OCI-LY1 (cell line): ENCODE data around the gene PPDPF.

ENCODE experiments used
- H2AFZ ChIP-seq: fragments of 200-600 bp; sonication (generic), shearing (Covaris generic); 2 replicates; pipeline ENCODE4 v1.6.0; 2014; ENCODE audit warnings: antibody characterized with exemption, mild to moderate bottlenecking, low read length
- H3F3A ChIP-seq: fragments of 200-600 bp; sonication (generic), shearing (Covaris generic); 2 replicates; pipeline ENCODE4 v1.6.0; 2014; ENCODE audit warnings: mild to moderate bottlenecking, antibody characterized with exemption, low read length, moderate library complexity; ENCODE audit not compliant: insufficient read depth
- H3K27ac ChIP-seq: fragments of 200-600 bp; sonication (generic); 2 replicates; pipeline ENCODE4 v1.5.1; 2014; ENCODE audit warnings: low read length, mixed run types, mild to moderate bottlenecking, low read depth; ENCODE audit not compliant: poor library complexity, severe bottlenecking
- H3K27me3 ChIP-seq: fragments of 200-600 bp; sonication (generic); 2 replicates; pipeline ENCODE4 v1.6.0; 2014; ENCODE audit warnings: antibody characterized with exemption, mild to moderate bottlenecking, low read length, moderate library complexity; ENCODE audit not compliant: insufficient read depth
- H3K36me3 ChIP-seq: fragments of 200-600 bp; sonication (generic); 2 replicates; pipeline ENCODE4 v1.6.1; 2014; ENCODE audit warnings: mild to moderate bottlenecking, antibody characterized with exemption, low read length, moderate library complexity, mixed read lengths; ENCODE audit not compliant: insufficient read depth
- H3K4me1 ChIP-seq: fragments of 200-600 bp; sonication (generic); 2 replicates; pipeline ENCODE4 v1.5.1; 2014; ENCODE audit warnings: mild to moderate bottlenecking, low read length, moderate library complexity; ENCODE audit not compliant: insufficient read depth, severe bottlenecking
- H3K4me2 ChIP-seq: fragments of 200-600 bp; sonication (generic), shearing (Covaris generic); 2 replicates; pipeline ENCODE4 v1.6.1; 2014; ENCODE audit warnings: low read length
- H3K4me3 ChIP-seq: fragments of 200-600 bp; sonication (generic); 2 replicates; pipeline ENCODE4 v1.5.1; 2014; ENCODE audit warnings: low read length, low read depth, mild to moderate bottlenecking, mixed read lengths; ENCODE audit not compliant: poor library complexity, severe bottlenecking
- H3K79me2 ChIP-seq: fragments of 200-600 bp; shearing (Covaris generic); 2 replicates; pipeline ENCODE4 v1.6.1; 2016; ENCODE audit warnings: mixed run types, low read length, mixed read lengths; ENCODE audit not compliant: insufficient read depth
- H3K9ac ChIP-seq: fragments of 200-600 bp; sonication (generic), shearing (Covaris generic); 2 replicates; pipeline ENCODE4 v1.6.1; 2014; ENCODE audit warnings: mild to moderate bottlenecking, low read length, mixed read lengths
- H3K9me2 ChIP-seq: fragments of 200-600 bp; sonication (generic), shearing (Covaris generic); 2 replicates; pipeline ENCODE4 v1.6.1; 2014; ENCODE audit warnings: low read depth, mild to moderate bottlenecking, low read length, mixed read lengths
- H3K9me3 ChIP-seq: fragments of 200-600 bp; shearing (Covaris generic); 2 replicates; pipeline ENCODE4 v1.6.1; 2014; ENCODE audit warnings: low read length, mixed read lengths
- H4K20me1 ChIP-seq: fragments of 200-600 bp; sonication (generic), shearing (Covaris generic); 2 replicates; pipeline ENCODE4 v1.6.0; 2016; ENCODE audit warnings: mild to moderate bottlenecking, low read length; ENCODE audit not compliant: insufficient read depth
- CTCF ChIP-seq: fragments of 200-600 bp; sonication (generic), shearing (Covaris generic); IDR thresholded peaks from 2 replicates; pipeline ENCODE4 v1.5.1; 2017; ENCODE audit warnings: mild to moderate bottlenecking, antibody characterized with exemption, low read length, moderate library complexity, mixed read lengths
- EZH2 ChIP-seq: fragments of 200-600 bp; sonication (generic), shearing (Covaris generic); IDR thresholded peaks from 2 replicates; pipeline ENCODE4 v1.8.0; 2017; ENCODE audit warnings: borderline replicate concordance, mixed run types, mild to moderate bottlenecking, antibody characterized with exemption, low read length, moderate library complexity, mixed read lengths

PPDPF gene

GRCh38 chr20:63498960-63499337 lies 21.6 kb upstream of the PPDPF start, which contains the start of gene EEF1A2:
Gene EEF1A2 (minus strand): TSS chr20:63499083. CDS start chr20:63497763, 1,320 bp downstream.
- H3K4me1 ChIP-seq: peaks cover 9% of the 10 kb centered on the region
- TF ChIP-seq EZH2 (no peak), CTCF (peak; percentile 17; the same call in 1 of the 2 replicates)
- peak within 1 kb of the TSS; percentile 54 for H3K4me2 ChIP-seq
- no peak within 1 kb of the TSS for H2AFZ ChIP-seq
- H3K9me3 ChIP-seq: no peaks in the 10 kb centered on the region
- no peak within 1 kb of the TSS for H3K9ac ChIP-seq
- no peaks in the 10 kb centered on the region for H3K79me2 ChIP-seq
- H3F3A ChIP-seq: no peaks in the 10 kb centered on the region
- peak within 1 kb of the TSS; percentile 49 for H3K4me3 ChIP-seq
- no peaks in the 10 kb centered on the region; the same call in 1 of the 2 replicates for H3K27me3 ChIP-seq
- no peak within 1 kb of the TSS for H3K27ac ChIP-seq
- H4K20me1 ChIP-seq: no peaks in the 10 kb centered on the region
- no peaks in the 10 kb centered on the region for H3K36me3 ChIP-seq
- H3K9me2 ChIP-seq: no peaks in the 10 kb centered on the region

GRCh38 chr20:63499338-63499969 lies 21.1 kb upstream of the PPDPF start:
- Histone ChIP-seq H3K27me3 (peaks cover 3% of the 10 kb centered on the region), H3K9ac (no peak overlapping the region), H3K4me1 (peaks cover 9% of the 10 kb centered on the region), H2AFZ (no peak overlapping the region), H3K36me3 (no peaks in the 10 kb centered on the region), H3K79me2 (no peaks in the 10 kb centered on the region), H3K9me2 (no peaks in the 10 kb centered on the region), H3K9me3 (no peaks in the 10 kb centered on the region), H3F3A (no peaks in the 10 kb centered on the region), H3K4me2 (peak overlapping the region; percentile 26; the same call in 1 of the 2 replicates), H3K4me3 (peak overlapping the region; percentile 49), H4K20me1 (no peaks in the 10 kb centered on the region), H3K27ac (no peak overlapping the region)
- TF ChIP-seq CTCF (no peak), EZH2 (no peak)

- Histone ChIP-seq H4K20me1 (no peaks in the 10 kb centered on the region), H3K9ac (no peak overlapping the region), H3K4me3 (no peak overlapping the region), H3K27ac (no peak overlapping the region), H3K9me2 (no peaks in the 10 kb centered on the region), H3K4me2 (no peak overlapping the region), H2AFZ (no peak overlapping the region), H3K36me3 (no peaks in the 10 kb centered on the region; the same call in 1 of the 2 replicates), H3F3A (no peaks in the 10 kb centered on the region), H3K9me3 (0 out of 2 replicates have a peak, but pooled peaks cover 6% of the 10 kb centered on the region), H3K79me2 (no peaks in the 10 kb centered on the region), H3K4me1 (peaks cover 9% of the 10 kb centered on the region), H3K27me3 (peaks cover 12% of the 10 kb centered on the region)
- TF ChIP-seq EZH2 (no peak), CTCF (no peak)
These were observed 20.2 kb upstream of the PPDPF start for GRCh38 chr20:63500151-63500901.
